Parathyroid adenoma (tissue), 2 donors: ENCODE data around the gene CCDC182.
A peak's percentile ranks its signal among the peaks of the same experiment; 100 is the strongest.

Experiments used
- H2AFZ ChIP-seq: fragments of 300-600 bp; sonication (generic); one replicate; pipeline ENCODE4 v1.7.0; 2017; ENCODE audit warnings: antibody characterized with exemption, mild to moderate bottlenecking
- H3K27ac ChIP-seq: fragments of 300-600 bp; sonication (generic); one replicate; pipeline ENCODE4 v1.7.0; 2017
- H3K27me3 ChIP-seq: fragments of 300-600 bp; sonication (generic); one replicate; pipeline ENCODE4 v1.7.0; 2017; ENCODE audit warnings: low read length; ENCODE audit not compliant: control insufficient read depth, insufficient read depth
- H3K36me3 ChIP-seq: fragments of 300-600 bp; sonication (generic); one replicate; pipeline ENCODE4 v1.7.0; 2017; ENCODE audit warnings: low read length; ENCODE audit not compliant: control insufficient read depth, insufficient read depth
- H3K4me1 ChIP-seq: fragments of 300-600 bp; sonication (generic); one replicate; pipeline ENCODE4 v1.7.0; 2017; ENCODE audit warnings: control low read depth
- H3K4me2 ChIP-seq: fragments of 300-600 bp; sonication (generic); one replicate; pipeline ENCODE4 v1.7.0; 2017; ENCODE audit warnings: low read length
- H3K4me3 ChIP-seq: fragments of 300-600 bp; sonication (generic); one replicate; pipeline ENCODE4 v1.7.0; 2017; ENCODE audit warnings: low read depth, low read length
- H3K79me2 ChIP-seq: fragments of 300-600 bp; sonication (generic); one replicate; pipeline ENCODE4 v1.7.0; 2017; ENCODE audit warnings: control low read depth
- H3K9ac ChIP-seq: fragments of 300-600 bp; sonication (generic); one replicate; pipeline ENCODE4 v1.7.0; 2017; ENCODE audit warnings: mild to moderate bottlenecking
- H3K9me3 ChIP-seq: fragments of 300-600 bp; sonication (generic); one replicate; pipeline ENCODE4 v1.7.0; 2017; ENCODE audit warnings: low read length; ENCODE audit not compliant: control insufficient read depth
- CTCF ChIP-seq: fragments of 300-600 bp; sonication (generic); IDR thresholded peaks from one replicate; pipeline ENCODE4 v1.7.0; 2017; ENCODE audit warnings: antibody characterized with exemption, mild to moderate bottlenecking
- donor health status: primary hyperparathyroidism.

The CCDC182 gene

DNA sequence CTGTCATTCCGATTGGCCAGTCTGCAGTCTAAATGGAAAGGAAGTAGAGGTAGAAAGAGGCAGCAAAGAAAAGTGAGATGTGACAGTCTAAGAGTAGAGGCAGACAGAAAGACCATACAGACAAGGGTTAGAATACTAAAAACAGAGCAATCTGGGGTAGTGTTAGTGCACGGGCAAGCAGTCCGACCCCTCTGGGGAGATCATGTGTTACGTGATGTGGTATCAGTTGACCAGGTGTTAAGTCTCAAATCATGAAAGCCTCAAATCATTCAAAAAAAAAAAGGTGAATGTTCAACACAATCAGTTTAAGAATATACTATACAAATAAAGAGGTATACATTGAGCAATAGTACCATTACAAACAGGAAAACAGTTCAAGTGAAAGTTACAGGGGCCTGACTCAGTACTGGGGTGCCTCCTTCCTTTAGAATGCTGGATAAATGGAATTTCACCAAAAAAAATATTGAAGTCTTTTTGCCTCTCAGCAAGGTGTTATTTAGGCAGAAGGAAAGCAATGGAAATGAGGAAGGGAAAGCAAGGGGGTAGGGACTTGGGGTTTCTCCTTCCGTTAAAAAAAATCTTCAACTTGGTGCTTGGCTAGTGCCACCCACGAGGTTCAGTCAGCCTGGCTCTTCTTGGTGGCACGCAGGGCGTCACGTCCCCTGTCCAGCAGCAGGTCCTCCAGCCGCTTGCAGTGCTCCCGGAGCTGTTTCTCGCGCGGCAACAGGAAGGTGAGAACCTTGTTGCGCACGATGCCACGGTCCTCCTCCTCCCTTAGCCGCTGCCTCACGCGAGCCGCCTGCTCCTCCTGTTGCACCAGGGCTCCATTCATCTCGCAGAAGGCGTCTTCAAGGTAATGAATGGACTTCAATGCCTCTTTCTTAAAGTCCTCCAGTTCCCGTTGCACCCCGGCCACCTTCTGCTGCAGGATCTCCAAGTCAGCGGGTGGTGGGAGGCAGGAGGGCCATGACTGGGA is 616 bp downstream of the CCDC182 start:
- Histone ChIP-seq H3K4me1 (no peaks in the 10 kb centered on the region), H3K9ac (no peak overlapping the region), H3K27ac (no peak overlapping the region), H3K79me2 (peaks cover 3% of the 10 kb centered on the region), H2AFZ (no peak overlapping the region), H3K4me2 (no peak overlapping the region), H3K36me3 (no peaks in the 10 kb centered on the region), H3K27me3 (no peaks in the 10 kb centered on the region), H3K9me3 (no peaks in the 10 kb centered on the region), H3K4me3 (no peak overlapping the region)
- no peak for TF ChIP-seq CTCF

GRCh38 chr17:57740235-57740528 is 4.9 kb downstream of the CCDC182 start:
- Histone ChIP-seq H3K27ac (no peak overlapping the region), H3K79me2 (no peaks in the 10 kb centered on the region), H3K4me1 (no peaks in the 10 kb centered on the region), H3K9ac (no peak overlapping the region), H3K9me3 (no peaks in the 10 kb centered on the region), H3K4me2 (no peak overlapping the region), H2AFZ (no peak overlapping the region), H3K36me3 (no peaks in the 10 kb centered on the region), H3K27me3 (no peaks in the 10 kb centered on the region), H3K4me3 (no peak overlapping the region)
- TF ChIP-seq CTCF, result no peak

DNA sequence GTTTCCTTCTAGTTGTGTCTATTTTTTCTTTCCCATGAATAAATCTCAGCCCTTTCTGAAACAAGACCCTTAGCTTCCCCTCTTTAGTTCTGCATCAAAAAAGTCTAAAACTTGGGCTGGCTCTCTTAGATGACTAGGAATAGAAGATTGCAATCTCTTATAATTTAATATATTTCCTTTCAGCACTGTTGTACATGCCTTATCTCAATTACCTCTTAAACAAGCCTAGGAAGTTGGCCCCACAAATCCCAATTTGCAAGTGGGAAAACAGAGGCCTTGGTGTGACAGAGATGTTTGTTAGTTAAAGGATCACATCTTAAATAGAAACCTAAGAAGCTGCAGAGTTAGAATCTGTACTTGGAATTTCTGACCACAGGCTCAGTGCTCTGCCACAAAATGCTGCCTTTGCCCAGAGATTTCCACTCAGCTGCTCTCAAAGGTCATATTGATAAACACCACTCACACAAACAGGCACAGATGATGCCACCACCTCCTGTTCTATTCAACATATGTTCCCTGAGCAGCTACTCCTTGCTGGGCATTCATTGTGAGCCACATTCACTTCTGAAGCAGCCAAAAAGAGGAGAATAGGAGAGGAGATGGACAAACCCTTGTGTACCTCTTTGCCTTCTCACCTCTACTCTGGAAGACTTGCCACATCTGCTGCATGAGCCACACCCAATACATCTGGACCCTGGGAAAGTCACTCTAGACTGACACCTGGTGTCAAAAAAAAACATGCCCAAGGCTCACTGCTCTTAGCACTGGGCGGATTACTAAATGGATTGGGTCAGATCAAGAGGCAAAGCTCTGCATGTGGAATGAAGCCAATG is 5.5 kb downstream of the CCDC182 start:
- Histone ChIP-seq H3K4me2 (no peak overlapping the region), H3K9me3 (no peaks in the 10 kb centered on the region), H3K27me3 (no peaks in the 10 kb centered on the region), H3K36me3 (no peaks in the 10 kb centered on the region), H2AFZ (no peak overlapping the region), H3K79me2 (no peaks in the 10 kb centered on the region), H3K9ac (no peak overlapping the region), H3K4me1 (no peaks in the 10 kb centered on the region), H3K27ac (no peak overlapping the region), H3K4me3 (no peak overlapping the region)
- TF ChIP-seq CTCF, result peak; percentile 50

GRCh38 chr17:57737450-57737849 is 7.6 kb downstream of the CCDC182 start:
- no peak for TF ChIP-seq CTCF
- Histone ChIP-seq H3K9me3 (no peaks in the 10 kb centered on the region), H3K79me2 (no peaks in the 10 kb centered on the region), H3K27me3 (no peaks in the 10 kb centered on the region), H3K9ac (no peak overlapping the region), H3K4me3 (no peak overlapping the region), H3K27ac (no peak overlapping the region), H3K4me2 (no peak overlapping the region), H2AFZ (no peak overlapping the region), H3K36me3 (no peaks in the 10 kb centered on the region), H3K4me1 (no peaks in the 10 kb centered on the region)
